SIG-M5 treated with dmso at 0.1 percent for 504 hours (cell line): ENCODE results near the gene PRIM2.
"Not testable (repeated sequence)": the region's sequence is repeated elsewhere in the genome, so short reads cannot be mapped to it uniquely, and the experiment has no call there.

Experiments
- DNase-seq: peaks from one replicate; lab custom pipeline; 2025; ENCODE audit not compliant: unreplicated experiment; lab: John Stamatoyannopoulos, UW

PRIM2 gene

DNA sequence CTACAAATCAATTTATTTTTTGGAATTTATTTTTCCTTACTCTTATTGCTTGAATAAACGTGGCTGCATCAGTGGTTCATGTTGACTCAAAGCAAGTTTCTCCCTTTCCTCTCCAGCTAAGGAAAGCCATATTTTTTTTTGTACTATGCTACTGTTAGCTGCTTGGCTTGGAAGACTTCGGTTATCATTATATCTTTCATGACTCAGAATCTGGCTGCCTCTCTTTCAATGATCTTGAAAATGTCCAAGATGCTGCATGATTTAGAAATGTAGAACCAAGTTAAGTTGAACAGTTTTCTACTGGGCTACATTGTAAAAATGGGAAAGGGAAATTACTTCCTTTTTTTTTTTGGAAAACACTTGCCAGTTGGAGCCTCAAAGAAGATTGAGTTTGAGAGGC is 44.9 kb downstream of the PRIM2 start:
- not testable (repeated sequence) for DNase-seq

DNA sequence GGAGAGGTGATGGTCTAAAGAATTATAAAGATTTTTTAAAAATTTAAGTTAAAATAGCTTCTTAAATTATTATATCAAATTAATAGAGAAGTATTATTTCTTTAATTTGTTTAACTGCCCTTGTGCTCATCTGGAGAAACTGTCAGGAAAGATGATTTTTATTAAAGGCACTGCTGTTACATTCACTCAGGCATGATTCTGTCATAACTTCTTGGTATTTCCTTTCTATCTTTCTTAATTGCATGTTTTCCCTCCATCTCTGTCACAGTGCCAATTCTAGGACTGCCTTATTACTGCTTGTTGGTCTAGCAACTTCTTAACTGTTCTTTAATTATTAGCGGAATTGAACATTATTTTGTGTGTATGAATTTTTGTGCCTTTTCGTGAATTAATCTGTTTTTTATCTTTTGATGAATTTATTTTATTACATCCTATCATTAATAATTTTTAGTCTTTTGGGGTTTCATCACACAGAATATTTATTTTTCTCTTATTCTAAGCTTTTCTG is 47.7 kb downstream of the PRIM2 start:
- DNase-seq, result not testable (repeated sequence)

GRCh38 chr6:57368965-57369731 is 51.7 kb downstream of the PRIM2 start:
- not testable (repeated sequence) for DNase-seq

- not testable (repeated sequence) for DNase-seq
Measured at GRCh38 chr6:57371779-57372178, 54.3 kb downstream of the PRIM2 start.

DNA sequence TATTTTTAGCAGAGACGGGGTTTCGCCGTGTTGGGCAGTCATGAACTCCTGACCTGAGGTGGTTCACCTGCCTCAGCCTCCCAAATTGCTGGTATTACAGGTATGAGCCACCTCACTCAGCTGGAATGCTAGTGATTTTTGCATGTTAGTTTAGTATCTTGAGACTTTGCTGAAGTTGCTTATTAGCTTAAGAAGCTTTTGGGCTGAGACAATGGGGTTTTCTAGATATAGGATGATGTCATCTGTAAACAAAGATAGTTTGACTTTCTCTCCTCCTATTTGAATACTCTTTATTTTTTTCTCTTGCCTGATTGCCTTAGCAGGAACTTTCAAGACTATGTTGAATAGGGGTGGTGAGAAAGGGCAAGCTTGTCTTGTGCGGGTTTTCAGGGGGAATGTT is 57.3 kb downstream of the PRIM2 start:
- DNase-seq, result not testable (repeated sequence)

- DNase-seq, result not testable (repeated sequence)
Measured at GRCh38 chr6:57376083-57376482, 58.7 kb downstream of the PRIM2 start.

GRCh38 chr6:57389038-57389592 is 71.7 kb downstream of the PRIM2 start:
- not testable (repeated sequence) for DNase-seq

- not testable (repeated sequence) for DNase-seq
Measured at GRCh38 chr6:57390818-57391217, 73.4 kb downstream of the PRIM2 start.

DNA sequence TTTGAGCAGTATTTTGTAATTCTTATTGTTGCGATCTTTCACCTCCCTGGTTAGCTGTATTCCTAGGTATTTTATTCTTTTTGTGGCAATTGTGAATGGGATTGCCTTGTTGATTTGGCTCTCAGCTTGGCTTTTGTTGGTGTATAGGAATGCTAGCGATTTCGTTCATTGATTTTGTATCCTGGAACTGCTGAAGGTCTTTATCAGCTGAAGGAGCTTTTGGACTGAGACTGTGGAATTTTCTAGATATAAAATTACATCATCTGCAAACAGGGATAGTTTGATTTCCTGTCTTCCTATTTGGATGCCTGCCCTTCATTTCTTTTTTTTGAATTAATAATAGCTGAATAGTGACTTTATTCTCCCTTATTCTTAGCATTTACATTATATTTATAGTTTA is 74.6 kb downstream of the PRIM2 start:
- not testable (repeated sequence) for DNase-seq

DNA sequence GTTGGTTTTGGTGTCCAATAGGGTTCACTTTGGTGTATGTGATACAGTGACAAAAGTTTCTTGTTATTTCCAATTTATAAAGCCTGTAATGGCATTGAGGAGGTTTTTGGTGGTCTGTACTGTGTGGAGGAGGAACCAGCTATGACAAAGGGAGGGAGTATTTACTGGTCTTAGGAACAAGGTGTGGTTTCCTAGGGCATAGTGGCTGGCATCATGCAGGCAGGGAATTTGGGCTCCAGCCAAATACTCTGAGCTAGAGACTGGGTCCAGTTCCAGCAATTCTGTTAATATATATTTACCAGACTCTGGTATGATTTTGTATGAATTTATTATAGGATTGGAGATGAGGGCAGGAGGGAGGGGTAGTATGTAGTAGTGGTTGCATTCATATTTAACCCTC is 101.9 kb downstream of the PRIM2 start:
- not testable (repeated sequence) for DNase-seq

DNA sequence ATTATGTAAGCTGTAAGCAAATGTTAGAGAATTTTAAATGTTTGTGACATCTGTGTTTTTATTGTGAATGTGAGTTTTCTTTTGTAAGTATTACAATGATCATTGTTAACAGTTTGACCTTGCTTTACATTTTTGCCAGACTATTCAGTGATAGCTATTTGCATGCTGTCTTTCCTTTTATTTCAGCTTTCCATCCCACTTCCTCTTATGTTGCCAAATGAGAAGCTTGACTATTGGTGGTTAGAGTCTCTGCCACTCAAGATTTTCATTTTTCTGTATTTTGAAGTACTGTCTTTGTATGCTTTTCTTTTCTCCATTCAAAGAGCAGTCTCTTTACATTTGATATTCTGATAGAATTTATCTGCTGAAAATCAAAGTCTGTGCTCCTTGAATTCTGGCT is 104.1 kb downstream of the PRIM2 start:
- DNase-seq, result no peak

GRCh38 chr6:57423468-57423867 is 106.0 kb downstream of the PRIM2 start:
- DNase-seq, result no peak

- DNase-seq, result not testable (repeated sequence)
Measured at GRCh38 chr6:57431742-57432141, 114.3 kb downstream of the PRIM2 start.

DNA sequence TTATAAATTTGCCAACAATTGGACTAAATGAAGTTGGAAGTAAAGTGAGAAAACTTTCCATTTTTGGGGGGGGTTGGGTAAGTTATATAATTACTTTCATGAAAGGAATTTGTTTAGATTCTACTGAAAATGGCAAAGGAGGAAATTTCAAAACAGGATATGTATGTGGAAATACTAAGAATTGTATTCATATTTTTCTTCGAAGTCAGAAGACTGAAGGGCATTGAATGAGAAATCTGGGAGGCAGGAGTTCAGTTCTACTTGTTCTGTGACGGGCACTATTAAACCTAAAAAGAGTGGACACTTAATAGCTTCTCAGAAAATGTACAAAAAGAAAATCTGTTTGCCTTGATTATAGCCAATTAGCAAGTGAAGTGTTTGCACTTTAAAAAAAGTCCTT is 114.7 kb downstream of the PRIM2 start:
- no peak for DNase-seq

GRCh38 chr6:57432919-57433684 is 115.7 kb downstream of the PRIM2 start:
- DNase-seq, result no peak

DNA sequence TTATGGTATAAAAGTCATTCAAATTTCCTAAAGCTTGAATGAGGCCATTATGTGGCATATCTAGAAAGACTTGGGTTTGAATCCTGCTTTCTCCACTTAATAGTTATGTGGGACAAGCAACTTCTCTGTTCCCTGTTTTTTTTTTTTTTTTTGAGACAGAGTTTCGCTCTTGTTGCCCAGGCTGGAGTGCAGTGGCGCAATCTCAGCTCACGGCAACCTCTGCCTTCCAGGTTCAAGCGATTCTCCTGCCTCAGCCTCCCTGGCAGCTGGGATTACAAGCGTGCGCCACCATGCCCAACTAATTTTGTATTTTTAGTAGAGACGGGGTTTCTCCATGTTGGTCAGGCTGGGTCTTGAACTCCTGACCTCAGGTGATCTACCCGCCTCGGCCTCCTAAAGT is 116.4 kb downstream of the PRIM2 start:
- not testable (repeated sequence) for DNase-seq

- DNase-seq, result no peak
Measured at GRCh38 chr6:57434944-57435343, 117.5 kb downstream of the PRIM2 start.

- no peak for DNase-seq
Measured at GRCh38 chr6:57435475-57436160, 118.2 kb downstream of the PRIM2 start.

GRCh38 chr6:57440735-57441134 is 123.3 kb downstream of the PRIM2 start:
- not testable (repeated sequence) for DNase-seq

DNA sequence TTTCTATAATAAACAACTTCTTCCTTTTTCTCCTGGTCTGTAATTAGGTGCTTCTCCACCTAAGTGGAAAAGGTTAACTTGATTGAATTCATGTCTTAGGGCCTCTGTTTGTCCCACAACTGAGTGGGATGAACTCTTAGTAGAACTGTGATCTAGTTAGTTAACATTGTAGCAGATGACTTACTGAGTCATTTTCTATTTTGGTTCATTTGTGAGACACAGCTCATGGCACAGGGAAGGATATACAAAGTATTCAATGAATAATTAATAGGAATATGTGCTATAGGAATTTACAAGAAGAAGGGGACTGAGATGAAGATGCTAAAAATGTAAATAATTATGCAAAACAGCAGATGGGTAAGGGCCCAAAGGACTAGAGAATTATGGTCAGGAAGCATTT is 124.7 kb downstream of the PRIM2 start:
- DNase-seq, result not testable (repeated sequence)

DNA sequence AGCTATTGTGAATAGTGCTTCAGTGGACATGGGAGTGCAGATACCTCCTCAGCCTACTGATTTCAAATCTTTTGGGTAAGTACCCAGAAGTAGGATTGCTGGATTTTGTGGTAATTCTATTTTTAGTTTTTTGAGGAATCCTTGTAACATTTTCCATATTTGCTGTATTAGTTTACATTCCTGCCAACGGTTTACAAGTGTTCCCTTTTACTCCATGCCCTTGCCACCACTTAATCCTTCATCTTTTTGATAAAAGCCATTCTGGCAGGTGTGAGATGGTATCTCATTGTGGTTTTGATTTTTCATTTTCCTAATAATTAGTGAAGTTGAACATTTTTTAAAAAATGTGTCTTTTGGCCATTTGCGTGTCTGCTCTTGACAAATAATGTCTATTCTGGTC is 125.8 kb downstream of the PRIM2 start:
- DNase-seq, result not testable (repeated sequence)
